GM21360 (cell line): ENCODE measurements around the gene MTF1.
"Not testable (repeated sequence)": the region's sequence is repeated elsewhere in the genome, so short reads cannot be mapped to it uniquely, and the experiment has no call there.

Experiments used
- ATAC-seq: cut with Tn5 transposase; IDR thresholded peaks from one replicate; pipeline ENCODE4 v1.9.1; 2021; ENCODE audit warnings: mild to moderate bottlenecking, moderate library complexity; ENCODE audit not compliant: unreplicated experiment

The MTF1 gene

DNA sequence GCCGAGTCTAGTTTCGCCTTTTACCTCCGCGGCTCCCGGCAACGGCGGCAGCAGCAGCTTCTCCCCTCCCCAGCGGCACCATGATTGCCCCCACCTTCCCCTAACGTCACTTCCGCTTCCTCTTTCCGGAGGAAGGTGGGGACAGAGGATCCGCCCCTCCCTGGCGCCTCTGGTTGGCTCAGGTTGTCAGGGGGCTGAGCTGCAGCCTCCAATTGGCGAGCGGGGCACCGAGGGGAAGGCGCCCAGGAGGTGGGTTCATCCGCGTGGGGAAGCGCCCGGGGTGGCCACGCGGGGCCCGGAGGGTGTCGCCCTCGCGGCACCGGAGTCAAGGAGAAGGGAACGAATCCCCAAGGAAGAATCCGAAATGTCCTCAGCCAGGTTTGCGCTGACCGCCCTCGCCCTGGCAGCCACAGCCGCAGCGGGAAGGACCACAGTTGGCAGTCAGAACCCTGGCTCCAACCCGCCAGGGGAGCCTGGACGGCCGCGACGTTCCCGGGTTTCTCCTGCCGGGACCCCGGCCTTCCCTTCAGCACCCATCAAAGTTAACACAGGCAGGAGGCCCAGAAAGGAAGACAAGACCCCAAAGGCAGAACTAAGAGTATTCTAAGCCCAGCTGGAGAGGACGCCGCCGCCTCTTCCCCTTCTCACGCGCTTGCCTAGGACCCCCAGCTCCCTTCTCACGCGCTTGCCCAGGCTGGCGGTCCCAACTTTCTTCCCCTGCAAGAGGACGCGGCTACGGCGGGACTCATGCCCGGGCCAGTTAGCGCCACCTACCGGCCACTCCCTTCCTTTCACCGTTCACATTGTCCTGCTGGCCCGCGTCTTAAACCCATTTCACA is at the start of gene MTF1:
TSS of gene MTF1 (minus strand) at position 86 of the 839 bp plus-strand sequence. CDS start 1,934 bp downstream, outside the sequence.
- ATAC-seq = peak; percentile 95

- not testable (repeated sequence) for ATAC-seq
Observed at GRCh38 chr1:37908531-37908930, 49.1 kb upstream of the MTF1 start.

GRCh38 chr1:37907416-37908125 is 48.2 kb upstream of the MTF1 start:
- ATAC-seq = not testable (repeated sequence)

- ATAC-seq = not testable (repeated sequence)
Observed at GRCh38 chr1:37906591-37906990, 47.2 kb upstream of the MTF1 start.

DNA sequence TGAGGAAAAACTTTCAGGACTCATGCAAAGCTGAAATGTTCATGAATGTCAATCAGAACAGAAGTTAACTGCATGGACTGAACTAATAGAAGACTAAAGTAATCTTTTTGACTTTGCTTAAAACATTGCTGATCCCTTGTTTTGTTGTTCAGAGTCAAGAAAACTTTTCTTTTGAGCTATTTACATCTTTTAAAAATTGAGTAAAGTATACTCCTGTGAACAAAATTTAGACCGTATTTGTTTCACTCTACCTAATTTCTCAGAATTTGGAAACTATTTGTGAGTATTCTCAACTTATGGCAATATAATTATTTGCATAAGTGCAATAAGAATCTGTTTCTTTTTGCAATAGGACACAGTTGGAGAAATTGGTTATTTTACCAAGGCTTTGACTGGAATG is 46.3 kb upstream of the MTF1 start:
- ATAC-seq = no peak

DNA sequence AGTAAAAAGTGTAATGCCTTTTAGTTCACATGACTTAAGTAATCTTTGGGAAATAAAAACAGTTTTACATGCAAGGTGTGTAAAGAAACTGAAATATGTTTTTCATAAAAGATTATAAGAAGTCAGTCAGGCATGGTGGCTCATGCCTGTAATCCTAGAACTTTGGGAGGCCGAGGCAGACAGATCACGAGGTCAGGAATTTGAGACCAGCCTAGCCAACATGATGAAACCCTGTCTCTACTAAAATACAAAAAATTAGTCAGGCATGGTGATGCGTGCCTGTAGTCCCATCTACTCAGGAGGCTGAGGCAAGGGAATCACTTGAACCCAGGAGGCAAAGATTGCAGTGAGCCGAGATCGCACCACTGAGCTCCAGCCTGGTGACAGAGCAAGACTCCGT is 44.5 kb upstream of the MTF1 start:
- not testable (repeated sequence) for ATAC-seq

DNA sequence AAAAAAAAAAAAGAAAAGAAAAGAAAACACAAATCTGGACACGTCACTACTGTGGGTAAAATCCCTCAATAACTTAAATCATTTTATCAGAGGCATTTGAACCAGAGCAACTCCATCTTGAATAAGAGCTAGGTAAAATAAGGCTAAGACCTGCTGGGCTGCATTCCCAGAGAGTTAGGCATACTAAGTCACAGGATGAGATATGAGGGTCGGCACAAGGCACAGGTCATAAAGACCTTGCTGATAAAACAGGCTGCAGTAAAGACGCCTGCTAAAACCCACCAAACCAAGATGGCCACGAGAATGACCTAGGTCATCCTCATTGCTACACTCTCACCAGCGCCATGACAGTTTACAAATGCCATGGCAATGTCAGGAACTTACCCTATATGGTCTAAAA is 43.6 kb upstream of the MTF1 start:
- ATAC-seq = no peak

GRCh38 chr1:37901893-37902225 is 42.5 kb upstream of the MTF1 start:
- no peak for ATAC-seq

- ATAC-seq = peak; percentile 68
Observed at GRCh38 chr1:37901191-37901892, 42.0 kb upstream of the MTF1 start.

GRCh38 chr1:37897563-37897962 is 38.2 kb upstream of the MTF1 start:
- ATAC-seq = not testable (repeated sequence)

DNA sequence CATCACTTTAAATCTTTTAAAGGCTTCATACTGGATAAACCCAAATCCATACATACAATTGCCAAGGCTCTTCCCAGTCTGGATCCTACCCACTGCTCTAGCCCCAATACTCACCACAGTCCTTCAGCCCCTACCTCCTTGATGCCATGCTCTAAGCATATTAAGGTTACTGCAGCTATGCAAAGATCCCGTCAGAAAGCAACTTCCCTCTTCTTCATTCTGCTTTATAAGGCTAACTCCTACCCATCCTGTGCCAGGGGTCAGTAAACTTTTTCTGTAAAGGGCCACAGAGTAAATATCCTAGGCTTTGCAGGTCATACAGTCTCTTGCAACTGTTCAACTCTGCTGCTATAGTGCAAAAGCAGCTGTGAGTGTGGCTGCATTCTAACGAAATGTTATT is 34.3 kb upstream of the MTF1 start:
- ATAC-seq = no peak

DNA sequence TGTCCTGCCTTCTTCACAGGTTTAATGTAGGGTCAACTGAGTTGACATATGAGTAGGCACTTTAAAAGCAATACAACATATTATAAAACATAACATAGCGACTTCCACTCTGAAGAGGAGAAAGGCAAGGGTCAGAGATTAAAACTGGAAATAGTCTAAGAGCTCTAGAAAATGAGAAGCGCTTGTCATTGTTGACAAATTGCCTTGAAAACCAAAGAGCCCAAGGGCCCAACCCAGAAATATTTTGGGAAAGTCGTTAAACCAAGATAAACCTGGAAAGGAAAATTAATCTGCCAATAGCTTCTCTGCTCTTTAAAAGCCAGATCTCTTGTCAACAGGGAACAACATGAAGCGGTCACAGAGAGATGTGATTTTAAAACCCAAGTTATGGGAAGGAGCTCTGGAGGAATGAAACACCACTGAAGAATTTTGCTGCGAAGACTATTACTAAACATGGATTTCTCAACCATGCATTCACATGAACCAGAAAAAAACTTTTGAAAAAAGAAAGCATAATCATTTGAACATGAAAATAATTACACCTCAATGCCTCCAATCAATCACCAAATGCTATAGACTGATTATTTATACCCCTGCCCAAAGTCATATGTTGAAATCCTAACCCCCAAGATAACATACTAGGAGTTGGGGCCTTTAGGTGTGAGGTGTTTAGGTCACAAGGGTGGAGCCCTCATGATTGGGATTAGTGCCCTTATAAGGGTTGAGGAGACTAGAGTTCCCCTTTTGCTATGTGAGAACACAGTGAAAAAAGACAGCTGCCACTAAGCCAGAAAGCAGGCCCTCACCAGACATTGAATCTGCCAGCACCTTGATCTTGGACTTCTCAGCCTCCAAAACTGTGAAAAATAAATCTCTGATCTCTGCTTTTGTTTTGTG is 33.0 kb upstream of the MTF1 start:
- no peak for ATAC-seq

GRCh38 chr1:37890378-37891014 is 31.1 kb upstream of the MTF1 start:
- ATAC-seq = no peak

DNA sequence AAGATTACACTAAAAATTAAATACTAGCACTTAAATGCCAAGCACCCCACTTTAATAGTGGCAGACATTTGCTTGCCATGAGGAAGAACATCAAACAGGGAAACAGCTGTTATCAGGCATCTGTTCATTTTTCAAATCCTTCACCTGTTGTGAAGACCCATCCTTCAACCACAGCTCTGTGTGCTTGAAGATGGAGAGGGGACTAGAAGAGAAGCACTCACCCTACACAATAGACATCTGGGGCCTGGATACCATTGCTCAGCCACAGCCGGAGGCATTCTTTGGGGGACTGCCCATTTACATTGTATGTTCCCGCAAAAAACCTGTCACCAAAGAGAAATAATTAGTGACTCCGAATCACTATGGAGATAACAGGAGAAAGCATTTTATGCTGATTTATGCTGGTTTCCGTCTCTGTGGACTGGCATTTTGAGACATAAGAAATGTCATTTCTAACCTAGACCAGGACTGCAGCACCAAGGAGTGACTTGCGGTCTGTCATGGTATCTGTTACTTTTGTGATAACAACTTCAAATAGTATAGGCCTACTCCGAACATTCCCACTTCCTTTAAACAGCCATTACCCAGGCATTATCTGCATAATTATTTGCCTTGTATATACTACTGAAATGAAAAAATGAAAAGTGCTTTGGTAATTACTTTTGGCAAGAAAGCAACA is 28.8 kb upstream of the MTF1 start:
- no peak for ATAC-seq

GRCh38 chr1:37884145-37884544 is 24.8 kb upstream of the MTF1 start:
- no peak for ATAC-seq

DNA sequence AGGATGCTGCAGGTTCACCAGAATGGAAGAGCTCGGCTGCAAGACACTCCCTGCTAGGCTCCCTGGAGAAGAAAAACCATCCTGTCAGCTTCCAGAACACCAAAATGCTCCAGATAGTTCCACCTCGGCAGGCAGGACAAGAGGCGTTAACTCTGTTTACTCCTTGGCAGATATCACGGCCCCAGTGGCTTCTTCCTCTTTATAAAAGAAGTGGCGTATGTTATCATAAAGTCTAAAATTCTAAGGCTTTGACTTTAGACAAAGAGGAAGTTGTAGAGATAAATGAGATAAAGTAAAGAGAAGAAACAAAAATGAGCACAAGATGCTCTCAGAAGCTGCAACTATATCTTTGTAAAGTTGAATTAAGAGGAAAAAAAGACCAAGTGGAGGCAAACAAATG is 24.3 kb upstream of the MTF1 start:
- ATAC-seq = no peak

- no peak for ATAC-seq
Observed at GRCh38 chr1:37879865-37880264, 20.5 kb upstream of the MTF1 start.

DNA sequence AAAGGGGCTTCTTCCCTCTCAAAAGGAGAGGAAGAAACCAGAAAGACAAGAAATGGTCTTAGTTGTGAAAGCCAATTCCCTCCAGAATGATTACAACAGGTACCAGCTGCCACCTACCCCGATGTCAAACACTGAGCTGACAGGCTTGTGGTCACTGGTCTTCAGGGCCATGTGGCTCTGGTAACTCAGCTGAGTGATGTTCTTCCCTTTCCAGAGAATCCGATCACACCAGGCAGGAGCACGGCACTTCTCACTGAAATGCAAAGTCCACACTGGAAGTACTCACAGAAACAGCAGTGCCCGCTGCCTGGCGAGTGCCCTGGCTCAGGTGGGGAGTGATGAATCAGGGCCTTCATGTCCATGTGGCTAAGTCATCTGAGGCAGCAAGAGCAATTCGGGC is 18.7 kb upstream of the MTF1 start:
- ATAC-seq = no peak

DNA sequence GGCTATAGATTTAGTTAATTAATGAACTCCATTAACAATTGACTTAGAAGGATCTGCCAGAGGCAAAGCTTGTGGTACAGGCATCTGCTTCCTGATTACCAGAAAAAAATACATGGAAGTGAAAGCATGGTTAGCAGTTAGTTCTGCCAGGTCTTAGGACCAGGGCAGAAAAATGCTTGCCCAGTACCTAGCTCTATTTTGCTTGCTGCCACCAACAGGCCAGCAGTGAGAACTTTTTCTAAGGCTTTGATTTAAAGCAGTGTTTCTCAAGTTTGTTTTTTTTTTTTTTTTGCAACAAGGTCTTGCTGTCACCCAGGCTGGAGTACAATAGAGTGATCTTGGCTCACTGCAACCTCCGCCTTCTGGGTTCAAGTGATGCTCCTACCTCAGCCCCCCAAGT is 16.4 kb upstream of the MTF1 start:
- no peak for ATAC-seq

DNA sequence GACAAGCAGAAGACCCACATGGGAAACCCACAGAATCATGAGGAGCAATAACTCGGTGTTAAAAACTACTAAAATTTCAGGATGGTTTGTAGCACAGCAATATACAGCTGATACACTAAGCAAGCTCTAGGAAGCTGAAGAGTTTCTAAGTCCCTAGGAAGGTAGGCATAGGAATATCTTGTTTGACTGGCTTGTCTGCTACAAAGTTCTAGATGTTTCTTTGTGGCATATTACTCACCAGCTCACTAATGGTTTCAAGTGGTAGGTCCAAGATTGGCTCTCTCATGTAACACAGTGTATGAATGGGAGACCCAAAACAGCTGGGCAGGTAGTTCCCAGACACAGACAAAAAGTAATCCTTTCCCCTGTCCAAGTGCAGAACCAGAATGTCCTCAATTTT is 13.3 kb upstream of the MTF1 start:
- no peak for ATAC-seq
